Glomerular endothelial cell (primary cell): ENCODE measurements around the gene SRSF2. TPM values are rescaled to one million over a fixed set of nuclear protein-coding genes. Genes with fewer than 3 reads are reported as not detected.
"Not testable (repeated sequence)": the region's sequence is repeated elsewhere in the genome, so short reads cannot be mapped to it uniquely, and the experiment has no call there.

Experiments used
- DNase-seq: peaks from one replicate; pipeline ENCODE4 v3.0.0-alpha.2; 2011; ENCODE audit warnings: low read depth, low spot score; ENCODE audit errors: extremely low read depth
- total RNA-seq: library from RNA; depleted of rRNA; stranded (reverse); fragments of >200 nt; gene quantifications from 2 replicates; pipeline ENCODE4 v1.2.3, GENCODE V29; 2015

The SRSF2 gene
- total RNA-seq, 1 donor from 2014 or later: 305 TPM

DNA sequence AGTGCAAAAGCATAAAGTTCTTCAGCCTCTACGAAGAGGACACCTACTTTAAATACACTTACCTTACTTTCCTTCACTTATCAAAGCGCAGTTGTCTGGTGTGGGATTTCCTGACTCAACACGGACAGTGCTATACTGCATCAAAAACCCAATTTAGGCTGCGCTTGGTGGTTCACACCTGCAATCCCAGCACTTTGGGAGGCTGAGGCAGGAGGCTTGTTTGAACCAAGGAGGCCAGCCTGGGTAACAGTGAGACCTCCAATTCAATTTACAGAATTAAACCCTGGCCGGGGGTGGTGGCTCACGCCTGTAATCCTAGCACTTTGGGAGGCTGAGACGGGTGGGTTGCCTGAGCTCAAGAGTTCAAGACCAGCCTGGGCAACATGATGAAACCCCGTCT lies 14.9 kb downstream of the SRSF2 start:
- no peak for DNase-seq

DNA sequence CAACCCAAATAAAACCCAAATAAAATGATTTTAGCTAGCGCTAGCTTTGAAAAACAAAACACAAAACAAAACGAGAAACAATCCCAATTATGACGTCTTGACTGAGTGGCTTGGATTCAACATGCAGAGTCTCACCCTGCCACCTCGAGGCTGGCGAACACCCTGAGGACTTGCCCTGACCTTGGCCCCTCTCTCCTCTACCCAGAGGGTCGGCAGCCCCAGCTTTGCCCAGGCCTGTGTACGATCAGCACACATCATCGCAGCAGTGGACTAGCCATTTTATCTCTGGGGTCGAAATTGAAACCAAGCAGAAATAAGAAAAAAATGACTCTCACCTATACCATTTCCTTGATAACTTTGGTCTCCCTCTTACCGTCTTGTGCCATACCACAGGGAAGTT lies 15.7 kb downstream of the SRSF2 start:
- DNase-seq: no peak

DNA sequence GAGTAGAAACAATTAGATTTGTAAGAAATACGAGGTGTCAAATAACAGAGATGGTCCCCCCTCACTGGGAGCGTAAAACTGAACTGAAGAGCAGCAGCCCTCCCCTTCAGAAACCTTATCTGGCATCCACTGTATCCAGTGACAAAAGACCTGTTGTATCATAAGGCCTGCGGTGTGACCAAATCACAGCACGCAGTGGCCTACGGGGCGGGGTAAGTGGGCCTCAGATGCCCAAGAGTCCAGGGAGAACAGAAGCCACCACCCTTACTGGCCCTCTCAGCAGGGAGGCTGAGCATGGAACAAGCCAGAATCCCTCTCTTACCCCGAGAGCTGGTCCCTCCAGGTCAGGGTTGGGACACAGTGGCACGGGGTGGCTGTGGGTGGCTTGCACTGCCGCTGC lies 16.2 kb downstream of the SRSF2 start:
- no peak for DNase-seq

DNA sequence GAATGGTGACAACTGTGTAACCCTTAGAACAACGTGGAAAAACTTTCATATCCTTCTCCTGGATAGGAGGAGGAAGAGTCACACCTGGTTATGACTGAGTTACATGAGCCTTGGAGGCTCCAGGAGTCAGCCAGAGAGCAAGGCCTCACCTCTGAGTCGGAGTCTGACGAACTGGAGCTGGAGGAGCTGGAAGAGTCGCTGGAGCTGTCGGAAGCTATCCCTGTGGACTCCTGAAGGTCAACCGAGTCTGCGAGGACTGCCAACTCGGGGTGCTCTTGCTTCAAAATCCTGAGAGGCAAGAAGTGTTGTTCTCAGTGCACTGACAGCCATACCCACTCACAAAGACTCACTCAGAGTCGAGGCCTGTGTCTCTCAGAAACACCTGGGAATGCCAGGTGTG lies 16.9 kb downstream of the SRSF2 start:
- DNase-seq: no peak

DNA sequence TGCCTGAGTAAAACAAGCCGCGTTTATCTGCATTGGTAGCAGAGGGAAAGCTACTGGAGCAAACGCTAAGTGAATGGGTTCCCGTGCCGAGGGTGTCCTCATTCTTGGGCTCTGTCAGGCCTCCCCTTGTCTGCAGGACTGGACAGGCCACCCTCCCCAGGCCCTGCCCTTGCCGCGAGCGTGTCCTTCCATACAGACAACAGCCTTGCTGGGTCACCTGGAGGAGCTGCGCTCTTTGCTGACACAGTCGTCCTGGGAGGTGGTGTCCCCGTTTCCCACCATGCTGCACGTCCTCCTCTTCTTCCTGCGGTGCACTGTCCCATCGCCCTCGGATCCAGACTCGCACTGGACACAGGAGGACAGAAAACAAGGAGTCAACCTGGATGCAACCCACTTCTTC lies 18.6 kb downstream of the SRSF2 start:
- no peak for DNase-seq

DNA sequence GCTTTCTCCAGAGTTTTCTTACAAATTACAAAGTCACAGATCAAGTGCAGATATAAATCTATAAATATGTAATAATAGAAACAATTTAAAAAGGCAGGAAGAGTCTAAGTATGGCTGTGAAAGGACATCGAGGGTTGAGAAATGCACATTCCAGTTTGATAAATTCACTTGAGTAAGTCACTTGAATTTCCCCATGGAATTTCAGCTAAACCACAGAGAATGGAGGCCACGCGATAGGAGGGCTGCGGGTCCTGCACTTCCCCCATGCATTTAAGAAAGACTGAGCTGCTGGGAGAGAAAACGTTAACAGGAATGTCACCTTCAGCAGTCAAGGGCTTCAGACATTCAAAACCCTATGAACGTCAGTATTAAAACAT lies 20.3 kb downstream of the SRSF2 start:
- DNase-seq: no peak

DNA sequence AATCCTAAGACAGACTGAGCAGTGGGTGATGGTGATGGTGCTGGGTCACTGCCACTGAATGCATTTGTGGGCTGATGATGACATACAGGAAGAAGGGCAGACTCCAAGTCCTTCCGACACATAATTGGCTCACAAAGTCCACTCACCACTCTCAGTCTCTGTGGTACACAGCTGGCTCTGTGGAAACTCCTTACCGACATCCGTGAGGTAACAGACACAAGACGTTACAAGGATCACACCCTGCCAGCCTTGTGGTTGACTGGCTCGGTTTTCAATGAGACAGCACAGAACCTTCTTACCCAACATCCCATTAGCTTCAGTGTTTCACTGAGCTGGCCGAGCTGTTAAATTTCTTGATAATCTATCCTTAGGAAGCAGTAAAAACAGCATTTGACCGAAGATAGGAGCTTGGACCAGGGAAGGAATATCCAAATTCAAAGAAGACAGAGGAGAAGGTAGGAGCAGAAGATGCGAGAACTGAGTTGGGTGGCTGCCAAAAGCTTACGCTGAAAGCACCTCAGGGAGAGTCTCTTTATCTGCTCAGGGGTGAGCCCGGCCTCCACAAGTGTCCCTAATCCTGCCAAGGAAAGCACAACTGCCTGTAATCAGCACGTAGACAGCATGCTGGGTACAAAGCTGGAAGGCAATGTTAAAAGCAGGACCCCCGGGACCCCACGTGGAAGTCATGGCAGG lies 20.8 kb downstream of the SRSF2 start:
- DNase-seq: no peak

DNA sequence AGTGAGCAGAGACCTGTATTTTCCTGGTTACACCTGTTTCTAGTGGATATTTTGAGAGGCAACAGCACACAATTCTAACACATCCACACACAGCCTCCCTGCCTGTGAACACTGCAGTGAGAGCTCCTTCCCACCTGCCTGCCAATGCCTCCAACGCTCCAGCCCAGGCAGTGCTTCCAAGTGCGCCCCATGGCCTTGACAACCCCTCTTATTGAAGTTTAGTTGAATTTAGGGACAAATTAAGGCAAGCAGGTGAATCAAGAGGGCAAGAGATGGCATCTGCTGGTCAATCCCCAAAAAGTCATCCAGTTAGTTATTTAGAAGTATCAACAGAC lies 21.7 kb downstream of the SRSF2 start:
- no peak for DNase-seq

DNA sequence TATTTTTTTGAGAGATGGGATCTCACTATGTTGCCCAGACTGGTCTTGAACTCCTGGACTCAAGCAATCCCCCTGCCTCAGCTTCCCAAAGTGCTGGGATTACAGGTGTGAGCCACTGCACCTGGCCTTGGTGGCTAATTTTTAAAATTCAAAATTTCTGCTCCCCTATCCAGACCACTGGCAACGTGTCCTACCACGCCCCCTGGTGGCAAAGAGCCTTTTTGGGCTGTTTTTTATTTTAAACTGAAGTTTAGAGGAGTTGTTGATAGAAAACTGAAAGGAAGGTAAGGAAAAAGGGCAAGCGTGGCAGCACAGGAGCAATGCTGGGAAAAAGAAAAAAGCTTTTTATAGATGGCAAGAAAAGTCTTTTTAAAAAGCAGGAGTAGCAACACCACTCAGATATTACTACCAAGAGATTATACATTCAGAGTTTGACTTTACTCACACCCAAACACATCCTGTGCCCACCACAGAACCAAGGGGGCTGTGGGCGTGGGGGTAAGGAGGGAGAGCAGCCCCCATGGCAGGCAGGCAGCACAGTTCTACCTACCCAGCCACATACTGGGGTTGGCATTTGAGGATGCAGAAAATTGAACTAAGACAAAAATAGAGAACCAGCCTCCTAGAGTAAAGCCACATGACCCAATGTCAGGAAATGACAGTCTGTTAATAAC lies 22.2 kb downstream of the SRSF2 start:
- DNase-seq: no peak

DNA sequence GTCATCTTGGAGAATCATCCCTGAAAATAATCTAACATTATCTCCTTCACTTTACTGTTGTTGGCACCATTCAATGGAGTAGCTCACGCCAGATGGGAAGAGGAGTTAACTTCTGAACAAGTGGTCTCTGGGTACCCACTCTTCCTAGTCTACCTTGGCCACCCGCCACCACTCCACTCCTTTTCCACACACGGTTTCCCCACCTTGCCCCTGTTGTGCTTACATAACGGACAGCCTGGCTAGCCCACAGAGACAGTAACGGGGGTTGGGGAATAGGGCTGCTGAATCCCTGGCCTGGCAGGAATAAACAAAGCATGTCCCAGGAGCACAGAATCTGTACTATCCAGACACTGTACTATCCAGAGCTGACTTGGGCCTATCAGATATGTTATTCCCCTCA lies 22.8 kb downstream of the SRSF2 start:
- no peak for DNase-seq

DNA sequence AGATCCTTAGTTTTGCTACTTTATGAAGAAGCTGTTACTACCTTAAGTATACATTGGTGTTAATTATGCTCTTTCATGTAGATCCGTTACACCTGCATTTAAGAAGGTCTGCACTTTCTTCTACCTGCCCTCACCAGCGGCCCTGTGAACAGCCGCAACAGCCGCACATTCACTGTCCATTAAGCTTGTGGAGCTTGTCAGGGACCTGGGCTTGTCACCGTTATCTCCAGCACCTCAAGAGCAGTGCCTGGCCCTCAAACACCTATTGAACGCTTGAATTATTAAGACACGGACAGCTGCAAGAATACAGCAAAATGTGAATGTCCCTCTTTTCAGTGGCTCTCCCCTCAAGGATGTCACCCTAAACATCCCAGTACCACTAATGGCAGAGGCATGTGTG lies 23.4 kb downstream of the SRSF2 start:
- DNase-seq: no peak

DNA sequence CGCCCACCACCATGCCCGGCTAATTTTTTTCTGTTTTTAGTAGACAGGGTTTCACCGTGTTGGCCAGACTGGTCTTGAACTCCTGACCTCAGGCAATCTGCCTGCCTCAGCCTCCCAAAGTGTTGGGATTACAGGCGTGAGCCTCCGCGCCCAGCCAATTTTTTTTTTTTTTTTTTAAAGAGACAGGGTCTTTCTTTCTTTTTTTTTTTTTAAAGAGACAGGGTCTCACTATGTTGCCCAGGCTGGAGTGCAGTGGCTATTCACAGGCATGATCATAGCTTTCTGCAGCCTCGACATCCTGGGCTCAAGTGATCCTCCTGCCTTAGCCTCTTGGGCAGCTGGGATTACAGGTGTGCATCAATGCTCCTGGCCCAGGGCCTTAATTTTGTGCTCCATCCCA lies 24.8 kb downstream of the SRSF2 start:
- DNase-seq: not testable (repeated sequence)

DNA sequence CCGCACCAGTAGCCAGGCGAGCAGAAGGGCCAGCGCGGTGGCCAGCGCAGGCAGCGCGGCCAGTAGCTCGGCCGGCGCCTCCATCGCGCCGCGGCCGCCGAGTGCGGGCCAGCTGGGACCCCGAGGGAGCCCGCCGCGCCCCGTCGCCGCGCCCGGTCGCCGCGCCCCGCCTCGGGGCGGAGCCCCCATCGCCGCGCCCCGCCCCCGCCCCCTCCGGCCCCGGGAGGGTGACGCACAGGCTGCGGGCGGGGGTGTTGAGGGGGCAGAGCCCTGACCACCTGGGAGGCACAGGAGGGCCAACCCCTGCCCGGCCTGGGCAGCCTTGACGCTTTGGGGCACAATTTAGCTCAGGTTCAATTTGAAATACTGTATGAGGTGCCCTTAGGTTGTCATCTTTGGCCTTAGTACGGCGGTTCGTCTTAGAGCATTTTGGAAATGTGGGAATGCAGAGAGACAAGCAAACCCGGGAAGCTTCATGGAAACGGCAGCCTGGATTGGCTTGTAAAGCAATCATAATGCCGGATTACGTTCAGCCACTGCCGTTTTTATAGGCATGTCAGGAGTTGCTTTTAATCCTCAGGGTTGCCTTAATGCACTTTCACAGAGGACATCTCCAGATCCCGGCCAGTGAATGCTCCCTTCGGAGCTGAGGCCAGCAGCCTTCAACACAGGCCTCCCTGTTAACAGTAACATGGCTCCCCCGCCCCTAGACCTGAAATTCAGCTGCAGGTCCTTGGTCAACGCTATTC lies 26.1 kb downstream of the SRSF2 start, which contains the start of gene MXRA7:
MXRA7 (minus strand) TSS at position 103 of the 749 bp plus-strand sequence; CDS start at position 84, 19 bp downstream.
- no peak for DNase-seq

DNA sequence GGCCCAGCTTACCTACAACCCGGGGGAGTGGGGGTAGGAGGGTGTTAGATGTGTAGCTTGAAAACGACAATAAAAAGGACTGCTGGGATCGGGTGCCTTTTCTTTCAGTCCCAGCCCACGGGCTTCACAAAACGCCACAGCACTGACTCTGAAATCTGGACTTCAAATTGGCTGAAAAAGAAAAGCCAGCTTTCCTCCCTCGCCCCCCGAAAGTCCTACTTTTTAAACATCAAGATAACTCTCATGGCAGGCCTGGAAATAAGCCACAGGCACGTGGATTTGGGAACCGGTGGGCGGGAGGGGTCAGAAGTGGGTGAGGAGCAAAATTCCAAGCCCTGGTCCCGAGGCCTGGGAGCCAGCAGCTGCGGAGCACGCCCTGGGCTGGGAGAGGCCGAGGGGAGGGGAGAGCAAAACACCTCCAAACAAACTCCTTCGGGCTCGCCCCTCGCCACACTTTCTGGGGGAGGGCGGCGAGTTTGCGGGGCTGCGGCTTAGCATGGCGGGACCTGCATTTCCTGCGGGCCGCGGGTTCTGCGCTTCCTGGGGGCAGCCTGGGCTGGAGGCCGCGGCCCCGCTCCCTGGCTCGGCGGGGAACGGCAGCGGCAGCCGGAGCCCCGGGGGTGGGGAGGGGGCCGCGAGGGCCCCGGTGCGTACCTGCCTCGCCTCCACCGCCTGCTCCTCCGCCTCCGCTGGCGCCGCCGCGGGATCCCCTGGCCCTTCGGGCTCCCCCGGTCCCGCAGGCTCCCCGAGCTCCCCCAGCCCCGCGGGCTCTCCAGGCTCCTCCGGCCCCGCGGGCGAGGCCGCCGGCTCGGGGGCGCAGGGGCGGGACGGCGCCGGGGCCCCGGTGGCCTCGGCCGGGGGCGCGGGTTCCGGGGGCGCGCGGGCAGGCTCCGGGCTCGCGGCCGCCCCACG lies 26.9 kb downstream of the SRSF2 start:
- not testable (repeated sequence) for DNase-seq

DNA sequence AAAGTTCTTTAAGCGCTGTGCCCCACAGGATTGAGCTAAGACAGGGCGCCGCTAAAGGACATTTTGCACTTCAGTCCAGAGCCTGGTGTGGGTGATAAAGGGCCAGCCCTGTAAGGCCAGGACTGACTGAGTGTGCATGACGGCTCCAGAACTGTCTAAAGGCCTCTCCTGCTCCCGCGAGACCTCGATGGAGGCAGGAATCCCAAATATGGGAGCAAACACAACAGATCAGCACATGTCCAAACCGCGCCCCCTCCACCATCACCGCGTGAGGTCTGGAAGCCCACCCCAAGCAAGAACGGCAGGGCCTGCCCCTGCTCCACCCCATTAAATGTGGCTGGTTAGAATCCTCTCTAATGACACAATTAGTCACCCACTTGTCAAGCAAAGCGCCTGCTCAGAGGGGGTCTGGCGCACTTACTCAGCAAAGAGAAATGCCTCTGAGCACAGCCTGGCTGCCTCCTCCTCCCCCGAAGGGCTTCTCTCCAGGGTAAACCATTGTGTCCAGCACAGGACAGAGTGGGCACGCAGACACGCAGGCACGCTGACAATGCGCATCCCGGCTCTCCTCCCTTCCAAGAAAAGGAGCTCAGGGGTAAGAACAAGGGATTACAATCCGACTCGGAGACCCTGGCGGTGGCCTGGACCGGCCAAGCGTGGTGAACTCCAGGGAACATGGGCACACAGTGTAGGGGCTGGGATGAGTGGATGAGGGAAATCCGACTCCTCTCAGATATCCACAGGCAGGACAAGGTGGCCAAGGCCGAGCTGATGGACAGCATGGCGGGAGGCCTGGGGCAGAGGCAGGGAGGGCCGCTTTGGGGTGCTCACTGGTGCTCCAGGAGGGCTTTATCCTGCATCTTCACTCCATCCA lies 27.8 kb downstream of the SRSF2 start:
- DNase-seq: no peak

DNA sequence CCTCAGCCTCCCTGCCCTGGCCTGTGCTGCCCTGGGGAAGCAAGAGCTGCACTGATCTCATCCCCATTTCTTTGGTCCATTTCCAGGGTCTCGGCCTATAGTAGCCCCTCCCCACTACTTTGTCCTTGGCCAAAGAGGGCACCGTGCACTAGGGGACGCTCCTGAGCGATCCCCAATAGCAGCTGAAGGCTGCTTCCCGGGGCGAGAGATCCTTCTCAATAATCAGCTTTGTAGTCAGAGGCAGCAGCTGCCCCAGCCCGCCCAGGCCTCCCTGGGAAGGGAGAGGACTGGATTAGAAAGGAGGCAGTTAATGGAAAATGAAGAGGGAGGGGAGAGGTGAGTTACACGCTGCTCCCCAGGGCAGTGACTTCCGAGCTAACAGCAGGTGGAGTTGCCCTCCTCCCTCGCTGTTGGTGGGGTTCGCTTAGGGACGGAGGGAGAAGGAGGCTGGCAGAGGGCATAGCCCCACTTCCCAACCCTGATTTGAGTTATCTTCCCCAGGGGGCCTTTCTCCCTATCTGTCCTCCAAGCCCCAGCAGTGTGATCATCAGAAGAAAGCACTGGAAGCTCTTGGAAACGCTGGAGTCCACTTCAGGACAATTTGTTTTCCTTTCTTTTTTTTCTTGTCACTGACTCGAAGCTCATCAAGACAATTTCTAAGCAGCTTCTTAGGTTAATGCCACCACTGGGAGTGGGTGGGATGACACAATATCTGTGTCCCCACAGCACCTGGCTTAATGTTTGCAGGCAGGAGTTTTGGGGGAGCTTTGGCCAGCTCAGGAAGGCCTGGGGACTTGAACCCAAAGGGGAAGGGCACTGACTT lies 28.9 kb downstream of the SRSF2 start:
- DNase-seq: no peak

DNA sequence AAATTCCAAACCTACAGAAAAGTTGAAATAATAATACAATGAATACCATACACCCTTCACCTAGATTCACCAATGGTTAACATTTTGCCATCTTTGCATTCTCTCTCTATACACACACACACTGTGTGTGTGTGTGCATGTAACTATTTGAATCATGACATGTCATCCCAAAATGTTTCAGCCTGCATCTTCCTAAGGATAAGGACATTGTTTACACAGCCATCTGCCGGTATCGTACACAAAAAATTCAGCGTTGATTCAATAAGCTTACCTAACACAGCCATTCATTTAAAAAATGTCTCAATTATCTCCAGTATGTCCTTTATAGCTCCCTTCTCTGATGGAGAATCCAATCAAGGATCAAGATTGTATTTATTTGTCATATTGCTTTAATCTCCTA lies 30.3 kb downstream of the SRSF2 start:
- no peak for DNase-seq

DNA sequence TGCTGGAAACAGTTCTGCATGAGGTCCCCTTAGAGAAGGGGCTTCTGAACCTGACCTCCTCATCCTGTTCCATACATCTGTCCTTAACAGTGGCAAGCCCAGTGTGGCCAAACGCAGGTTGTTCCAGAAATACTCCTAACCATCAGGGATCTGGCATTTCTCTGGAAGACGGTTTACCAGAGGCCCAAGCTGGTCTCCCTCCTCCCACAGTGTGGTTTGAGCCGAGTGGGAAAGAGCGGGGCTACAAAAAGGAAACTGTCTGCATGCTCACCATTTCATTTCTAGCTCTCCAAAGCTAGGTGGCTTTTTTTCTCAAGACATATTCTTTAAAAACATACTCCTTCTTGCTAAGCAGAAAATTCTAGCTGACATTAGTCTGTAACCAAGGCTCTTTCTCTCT lies 32.3 kb downstream of the SRSF2 start:
- no peak for DNase-seq

DNA sequence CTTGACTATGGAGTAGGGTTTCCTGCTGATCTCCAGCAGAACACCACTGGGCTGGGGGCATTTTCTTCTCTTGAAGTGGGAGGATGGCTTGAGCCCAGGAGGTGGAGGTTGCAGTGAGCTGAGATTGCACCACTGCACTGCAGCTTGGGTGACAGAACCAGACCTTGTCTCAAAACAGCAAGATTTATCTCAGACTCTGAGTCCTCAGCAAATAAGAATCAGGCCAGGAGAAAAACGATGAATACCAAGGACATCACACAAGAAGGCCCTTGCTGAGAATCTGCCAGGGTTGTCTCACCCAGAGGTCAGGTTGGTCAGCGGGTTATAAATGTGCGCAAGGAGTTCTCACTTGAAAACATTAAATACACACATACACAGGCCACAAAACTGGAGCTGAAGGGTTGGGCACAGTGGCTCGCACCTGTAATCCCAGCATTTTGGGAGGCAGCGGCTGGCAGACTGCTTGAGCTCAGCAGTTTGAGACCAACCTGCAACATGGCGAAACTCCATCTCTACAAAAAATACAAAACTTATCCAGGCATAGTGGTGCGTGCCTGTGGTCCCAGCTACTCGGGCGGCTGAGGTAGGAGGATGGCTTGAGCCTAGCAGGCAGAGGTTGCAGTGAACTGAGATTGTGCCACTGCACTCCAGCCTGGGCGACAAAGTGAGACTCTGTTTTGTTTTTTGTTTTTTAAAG lies 34.0 kb downstream of the SRSF2 start:
- DNase-seq: no peak
